Anterior cingulate cortex (tissue), 58 donors: ENCODE data around the gene MRPL50.
A peak's percentile ranks its signal among the peaks of the same experiment; 100 is the strongest.

Experiments
- DNase-seq, 58 donors: peaks; one replicate each; lab custom pipeline; 2025; lab: John Stamatoyannopoulos, UW

The MRPL50 gene

GRCh38 chr9:101381118-101381517 is 17.3 kb downstream of the MRPL50 start:
- no peak for DNase-seq

GRCh38 chr9:101380295-101380694 is 18.1 kb downstream of the MRPL50 start:
- DNase-seq = no peak

- peak in 38 of 58 donors; percentile 4 to 68 (median 40) for DNase-seq
These were observed 22.1 kb downstream of the MRPL50 start for GRCh38 chr9:101376111-101376848.

- DNase-seq = peak in 11 of 58 donors; percentile 1 to 24 (median 9)
These were observed 22.9 kb downstream of the MRPL50 start for GRCh38 chr9:101375546-101375945.

- DNase-seq = no peak
These were observed 25.9 kb downstream of the MRPL50 start for GRCh38 chr9:101372327-101373118.

- no peak for DNase-seq
These were observed 26.6 kb downstream of the MRPL50 start for GRCh38 chr9:101371813-101372212.

GRCh38 chr9:101369884-101370531 is 28.4 kb downstream of the MRPL50 start:
- DNase-seq = no peak

- DNase-seq = no peak
These were observed 29.1 kb downstream of the MRPL50 start for GRCh38 chr9:101369286-101369685.

- DNase-seq = no peak
These were observed 31.1 kb downstream of the MRPL50 start for GRCh38 chr9:101367323-101367722.

- no peak for DNase-seq
These were observed 32.2 kb downstream of the MRPL50 start for GRCh38 chr9:101366038-101366756.

- DNase-seq = no peak
These were observed 33.2 kb downstream of the MRPL50 start for GRCh38 chr9:101365181-101365580.

- no peak for DNase-seq
These were observed 36.0 kb downstream of the MRPL50 start for GRCh38 chr9:101362450-101362849.

- DNase-seq = no peak
These were observed 37.8 kb downstream of the MRPL50 start for GRCh38 chr9:101360647-101361046.

GRCh38 chr9:101359679-101360078 is 38.7 kb downstream of the MRPL50 start:
- no peak for DNase-seq

GRCh38 chr9:101356619-101357018 is 41.8 kb downstream of the MRPL50 start:
- no peak for DNase-seq

- no peak for DNase-seq
These were observed 43.4 kb downstream of the MRPL50 start for GRCh38 chr9:101354765-101355708.

- no peak for DNase-seq
These were observed 44.2 kb downstream of the MRPL50 start for GRCh38 chr9:101354143-101354764.

- DNase-seq = no peak
These were observed 44.7 kb downstream of the MRPL50 start for GRCh38 chr9:101353683-101354082.

- DNase-seq = no peak
These were observed 45.4 kb downstream of the MRPL50 start for GRCh38 chr9:101352892-101353463.
